ENCODE results near the gene LRMDA. TPM values are rescaled to one million over a fixed set of nuclear protein-coding genes. Genes with fewer than 3 reads are reported as not detected.

Gene LRMDA
- total RNA-seq, 1 experiment from 2014 or later, result 7.9 TPM

DNA sequence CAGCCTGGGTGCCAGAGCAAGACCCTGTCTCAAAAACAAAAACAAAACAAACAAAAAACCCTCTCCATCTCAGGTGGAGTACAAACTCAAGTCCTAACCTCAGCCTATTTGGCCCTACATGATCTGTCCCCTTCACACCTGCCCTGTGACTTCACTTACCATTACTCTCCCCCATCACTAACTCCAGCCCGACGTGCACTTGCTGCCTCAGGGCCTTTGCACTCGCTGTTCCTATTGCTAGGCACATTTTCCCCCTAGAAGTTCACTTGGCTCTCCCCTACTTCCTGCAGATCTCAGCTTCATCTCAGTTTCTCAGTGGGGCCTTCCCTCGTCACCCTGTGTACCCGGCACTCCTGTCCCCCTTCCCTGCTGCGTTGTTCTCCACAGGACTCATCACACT lies 8.5 kb upstream of the LRMDA start:
- no peak for DNase-seq (ENCODE audit: low read depth)

DNA sequence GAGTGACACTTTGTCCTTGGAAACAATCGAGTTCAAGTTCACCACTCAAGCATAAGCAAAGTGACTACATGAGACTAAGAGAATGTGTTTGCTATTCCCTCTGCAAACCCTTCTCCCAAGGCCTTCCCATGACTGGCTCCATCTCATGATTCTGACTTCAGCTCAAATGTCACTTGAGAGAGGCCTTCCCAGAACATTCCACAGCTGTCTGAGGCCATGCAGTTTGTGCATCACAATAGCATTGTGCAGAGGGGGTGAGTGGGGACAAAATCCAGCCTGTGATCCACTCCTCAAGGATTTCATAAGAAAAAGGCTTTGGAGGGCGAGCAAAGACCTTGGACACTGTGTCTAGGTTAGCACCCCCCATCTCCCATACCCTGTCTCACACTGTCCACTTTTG lies 6.9 kb upstream of the LRMDA start:
- DNase-seq (ENCODE audit: low read depth), result no peak

- no peak for DNase-seq (ENCODE audit: low read depth)
Observed at GRCh38 chr10:75425291-75426079, 5.9 kb upstream of the LRMDA start.

DNA sequence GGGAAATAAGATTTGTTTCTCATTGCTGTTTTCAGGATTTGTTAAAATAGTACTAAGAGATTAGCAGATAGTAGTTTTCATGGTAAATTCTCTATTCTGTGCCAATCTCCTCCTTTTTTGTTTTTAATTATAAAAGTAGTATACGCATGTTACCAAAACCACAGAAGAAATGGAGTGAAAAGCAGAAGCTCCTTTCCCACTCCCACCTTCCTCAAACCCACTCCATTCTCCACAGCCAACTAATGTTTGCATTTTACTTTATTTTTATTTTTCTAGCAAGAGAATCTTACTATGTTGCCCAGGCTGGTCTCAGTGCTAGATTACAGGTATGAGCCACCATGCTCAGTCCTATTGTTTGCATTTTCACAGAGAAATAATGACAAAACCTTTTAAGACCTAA lies 4.5 kb upstream of the LRMDA start:
- no peak for DNase-seq (ENCODE audit: low read depth)

DNA sequence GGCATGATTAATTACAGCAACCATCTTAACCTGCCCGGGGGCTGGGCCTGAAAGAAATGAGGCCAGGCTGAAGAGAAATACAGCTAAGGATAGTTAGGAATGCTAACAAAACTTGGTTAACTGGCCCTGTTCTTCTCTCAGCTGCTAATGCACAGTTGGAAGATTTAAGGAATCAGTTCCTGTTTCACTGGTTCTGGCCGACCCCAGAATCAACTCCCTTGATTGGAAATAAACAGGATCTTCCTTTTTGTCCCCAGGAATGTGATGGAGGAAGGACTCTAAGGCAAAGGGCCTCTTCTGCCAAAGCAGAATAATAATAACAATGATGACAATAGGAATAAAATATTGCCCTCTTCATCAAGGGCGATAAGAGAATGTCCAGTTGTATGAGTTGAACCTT lies 3.5 kb upstream of the LRMDA start:
- no peak for DNase-seq (ENCODE audit: low read depth)

DNA sequence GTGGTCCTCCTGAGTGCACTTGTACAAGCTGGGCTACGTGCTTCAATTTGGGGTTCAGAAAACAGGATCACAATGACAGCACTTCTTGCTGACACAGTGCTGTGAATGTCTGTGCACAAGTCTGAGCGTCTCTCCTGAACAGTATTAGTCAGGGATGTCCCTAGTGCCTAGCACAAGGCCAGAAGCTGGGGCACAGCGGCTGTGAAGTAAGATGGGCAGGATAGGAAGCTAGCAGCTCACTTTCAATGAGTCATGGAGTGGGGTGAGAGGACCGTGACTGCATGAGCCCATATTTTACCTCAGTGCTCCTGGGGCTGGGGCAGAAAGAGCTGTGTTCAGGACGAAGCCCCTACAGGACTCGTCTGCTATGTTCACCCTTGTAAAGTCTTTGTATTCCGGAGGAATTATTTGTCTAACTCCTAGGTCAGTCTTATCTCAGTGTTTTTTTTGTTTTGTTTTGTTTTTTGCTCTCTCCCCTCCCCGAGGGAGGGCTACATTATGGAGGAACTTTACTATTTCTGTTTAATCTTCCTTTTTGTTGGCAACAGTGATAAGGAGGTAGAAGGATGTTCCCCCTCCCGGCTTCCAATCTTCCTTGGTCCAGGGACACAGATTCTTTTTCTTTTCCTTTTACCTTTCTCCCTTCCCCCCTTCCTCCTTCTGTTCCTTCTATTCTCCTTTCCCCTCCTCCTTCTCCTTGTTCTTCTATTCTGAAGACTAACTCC lies 2.8 kb upstream of the LRMDA start:
- peak; percentile 50 for DNase-seq (ENCODE audit: low read depth)

GRCh38 chr10:75429159-75429827 lies 2.1 kb upstream of the LRMDA start:
- DNase-seq (ENCODE audit: low read depth), result no peak

- no peak for DNase-seq (ENCODE audit: low read depth)
Observed at GRCh38 chr10:75430000-75430763, 1.2 kb upstream of the LRMDA start.

DNA sequence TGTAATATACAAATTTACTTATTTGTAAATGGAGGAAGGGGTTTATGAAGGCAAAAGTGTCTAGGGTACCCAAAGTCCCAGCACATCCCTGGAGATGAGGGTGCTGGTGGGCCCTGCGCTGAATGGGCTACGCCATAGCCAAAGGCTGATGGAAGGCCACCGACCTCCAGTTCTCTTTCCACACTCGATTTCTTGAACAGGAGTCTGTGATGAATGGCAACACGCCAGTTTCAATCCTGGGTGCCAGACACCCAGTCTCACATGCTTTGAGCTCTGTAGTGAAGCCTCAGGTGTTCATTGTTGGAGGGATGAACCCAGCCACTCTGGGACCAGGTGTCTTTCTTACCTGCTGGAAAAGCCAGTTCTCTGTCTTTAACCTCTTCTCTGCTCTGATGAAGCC lies 752 bp downstream of the LRMDA start:
- DNase-seq (ENCODE audit: low read depth), result no peak

DNA sequence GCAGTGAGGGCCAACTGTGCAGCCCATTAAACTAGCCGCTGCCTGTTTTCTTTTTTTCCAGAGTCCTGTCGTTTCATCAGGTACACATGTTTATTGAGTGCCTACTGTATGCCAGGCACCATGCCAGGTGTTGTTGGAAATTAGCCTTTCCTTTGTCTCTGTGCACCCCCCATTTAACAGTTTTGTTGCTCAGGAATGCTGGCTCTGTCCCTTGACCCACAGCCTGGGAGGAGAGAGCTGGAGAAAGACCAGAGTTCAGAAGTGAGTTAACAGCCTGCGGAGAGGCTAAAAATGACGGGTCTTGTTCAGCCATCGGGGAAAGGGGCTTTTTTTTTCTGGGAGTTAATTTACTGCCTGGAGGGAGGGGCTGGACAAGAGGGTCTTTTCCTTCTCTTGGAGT lies 1.3 kb downstream of the LRMDA start:
- DNase-seq (ENCODE audit: low read depth), result no peak

DNA sequence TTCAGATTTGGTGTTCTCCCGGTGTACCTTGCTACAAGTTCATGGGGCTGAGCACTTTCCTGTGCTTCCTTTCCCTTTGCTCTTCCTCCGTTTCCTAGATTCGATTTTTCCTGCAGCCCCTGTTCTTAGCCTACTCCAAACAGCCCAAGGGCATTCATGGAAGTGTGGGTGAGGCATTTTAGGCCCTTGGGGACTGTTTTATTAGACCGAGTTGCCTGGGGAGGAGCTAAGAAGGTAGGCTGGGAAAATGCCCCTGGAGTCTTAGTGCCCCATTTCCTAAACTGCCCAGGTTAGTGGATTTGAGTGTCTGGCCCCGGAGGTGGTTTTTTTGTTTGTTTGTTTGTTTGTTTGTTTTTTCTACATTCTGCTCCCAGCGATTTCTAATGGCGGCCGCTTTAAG lies 1.8 kb downstream of the LRMDA start:
- no peak for DNase-seq (ENCODE audit: low read depth)

DNA sequence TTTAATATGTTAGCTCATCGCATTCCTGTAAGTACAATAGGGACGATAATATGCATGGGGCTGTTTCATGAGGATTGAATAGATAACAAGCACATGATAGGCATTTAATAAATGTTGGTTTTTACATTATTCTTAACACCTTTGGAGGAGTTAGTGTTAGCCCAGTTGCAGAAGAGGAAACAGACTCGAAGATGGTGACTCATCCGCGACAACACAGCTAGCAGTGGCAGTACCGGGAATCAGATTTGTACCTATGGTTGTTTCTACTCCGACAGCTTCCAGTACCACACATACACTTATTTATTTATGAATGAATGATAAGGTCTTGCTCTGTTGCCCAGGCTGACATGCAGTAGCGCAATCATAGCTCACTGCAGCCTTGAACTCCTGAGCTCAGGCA lies 2.9 kb downstream of the LRMDA start:
- DNase-seq (ENCODE audit: low read depth), result no peak

DNA sequence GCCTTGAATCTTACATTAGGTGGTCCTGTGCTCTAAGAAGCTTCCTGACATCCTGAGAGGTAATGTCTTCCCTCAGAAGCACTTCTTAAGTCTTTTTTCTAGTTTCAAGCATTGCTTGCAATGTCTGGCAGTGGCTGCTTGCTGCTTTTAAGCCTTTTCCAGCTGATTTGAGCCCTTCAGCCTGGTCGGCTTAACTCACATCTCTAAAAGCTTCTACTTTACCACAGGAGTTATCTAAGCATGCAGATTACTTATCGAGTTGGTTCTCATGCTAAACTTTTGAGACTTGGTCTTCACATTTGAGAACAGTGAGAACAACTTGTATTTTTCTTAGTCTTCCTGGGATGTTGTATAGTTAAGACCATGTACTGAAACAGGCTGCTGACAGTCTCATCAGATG lies 3.9 kb downstream of the LRMDA start:
- DNase-seq (ENCODE audit: low read depth), result no peak

DNA sequence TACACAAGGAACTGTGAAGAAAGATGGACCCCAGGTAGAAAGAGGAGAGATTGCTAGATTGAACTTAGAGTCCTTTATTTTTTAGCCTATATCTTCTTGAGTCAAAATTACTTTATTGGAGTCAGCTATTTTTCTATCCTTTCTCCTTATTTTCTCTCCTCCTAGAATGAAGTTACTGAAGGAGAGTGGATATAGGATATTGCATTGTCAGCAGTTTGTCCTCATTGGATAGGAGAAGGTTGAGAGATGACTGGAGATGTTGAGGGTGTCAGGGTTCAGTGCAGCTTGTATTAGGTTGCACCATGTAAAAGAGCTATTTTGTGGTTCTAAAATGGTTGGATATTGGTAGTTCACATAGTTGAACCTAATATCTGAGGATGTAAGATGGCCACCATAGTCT lies 5.5 kb downstream of the LRMDA start:
- no peak for DNase-seq (ENCODE audit: low read depth)

GRCh38 chr10:75437693-75438092 lies 6.3 kb downstream of the LRMDA start:
- DNase-seq (ENCODE audit: low read depth), result no peak

DNA sequence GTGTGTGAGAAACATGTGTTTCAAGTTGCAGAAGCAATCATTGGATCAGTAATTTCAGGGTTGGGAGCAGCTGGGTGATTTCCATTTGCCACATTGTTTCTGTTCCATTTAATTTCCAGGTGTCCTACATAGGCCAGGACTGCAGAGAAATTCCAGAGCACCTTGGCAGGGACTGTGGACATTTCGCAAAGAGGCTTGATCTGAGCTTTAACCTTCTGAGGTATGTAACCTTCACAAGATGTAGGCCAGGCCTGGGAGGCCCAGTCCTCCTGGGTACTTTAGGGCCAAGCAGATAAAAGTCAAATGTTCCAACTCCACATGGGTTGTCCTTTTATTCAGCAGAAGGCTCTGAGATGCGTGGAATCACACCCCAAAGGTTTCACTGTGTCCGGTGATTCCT lies 6.9 kb downstream of the LRMDA start:
- DNase-seq (ENCODE audit: low read depth), result no peak

DNA sequence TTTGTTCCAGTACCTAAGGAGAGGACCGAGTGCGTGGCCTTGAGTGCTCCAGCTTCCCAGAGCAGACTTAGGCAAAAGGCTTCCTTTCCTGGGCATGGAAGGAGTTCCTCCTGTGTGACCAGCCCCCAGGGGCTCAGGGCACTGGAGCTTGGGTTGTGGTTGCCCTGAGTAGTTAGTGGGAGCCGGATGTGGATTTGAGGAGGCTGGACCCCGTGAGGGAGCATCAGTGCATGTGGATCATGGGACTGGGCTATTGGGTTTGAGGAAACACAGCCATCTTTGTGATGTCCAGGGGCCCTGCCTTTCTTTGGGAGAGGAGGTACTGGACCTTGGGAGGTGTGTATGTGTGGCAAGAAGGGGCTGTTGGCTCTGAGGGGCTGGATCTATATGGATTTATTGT lies 8.4 kb downstream of the LRMDA start:
- DNase-seq (ENCODE audit: low read depth), result no peak

- DNase-seq (ENCODE audit: low read depth), result no peak
Observed at GRCh38 chr10:75440271-75440793, 8.9 kb downstream of the LRMDA start.

DNA sequence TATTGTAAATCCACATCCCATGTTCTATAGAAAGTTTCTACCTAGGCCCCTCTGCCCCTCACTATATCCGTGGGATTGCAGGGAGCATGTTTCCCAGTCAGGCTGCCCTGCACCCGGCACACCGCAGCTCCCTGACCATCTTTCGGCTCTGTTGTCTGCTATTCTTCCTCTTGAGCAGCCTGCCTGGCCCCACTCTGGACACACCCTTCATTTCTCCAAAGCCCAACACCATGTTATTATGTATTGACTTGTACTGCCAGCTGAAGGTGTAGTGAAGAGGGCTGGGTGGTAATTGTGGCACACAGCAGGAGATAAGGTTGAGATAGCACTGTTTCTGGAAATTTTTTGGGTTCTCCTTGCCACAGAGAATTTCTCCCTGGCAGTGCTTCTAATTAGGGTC lies 9.8 kb downstream of the LRMDA start:
- no peak for DNase-seq (ENCODE audit: low read depth)

DNA sequence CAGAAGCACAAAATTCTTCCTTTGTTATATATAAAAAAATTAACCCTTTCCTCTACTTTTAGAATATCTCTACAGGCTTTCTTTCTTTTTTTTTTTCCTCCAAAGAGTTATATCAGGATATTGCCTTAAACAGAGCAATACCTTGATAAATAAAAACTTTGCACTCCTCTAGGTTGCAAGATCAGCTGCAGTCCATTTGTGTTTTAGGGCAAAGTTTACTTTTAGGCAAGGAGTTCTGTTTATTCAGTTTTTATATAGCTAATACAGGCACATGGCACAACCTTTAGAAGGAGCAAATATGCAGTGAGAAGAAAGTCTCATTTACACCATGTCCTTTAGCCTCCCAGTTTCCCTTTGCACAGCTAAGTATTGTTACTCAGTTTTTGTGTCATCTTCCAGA lies 10.3 kb downstream of the LRMDA start:
- no peak for DNase-seq (ENCODE audit: low read depth)

- DNase-seq (ENCODE audit: low read depth), result no peak
Observed at GRCh38 chr10:75443362-75443761, 11.9 kb downstream of the LRMDA start.

- no peak for DNase-seq (ENCODE audit: low read depth)
Observed at GRCh38 chr10:75444781-75445386, 13.5 kb downstream of the LRMDA start.

Measured in RPMI7951 (cell line).